HEK293 (cell line): ENCODE measurements around the gene WDR20.

Experiments used
- ATF2 ChIP-seq: fragments of 450-650 bp; formaldehyde crosslinking; IDR thresholded peaks from 2 replicates; pipeline ENCODE4 v1.5.1; 2016; ENCODE audit warnings: missing biosample characterization, missing genetic modification characterization, low read depth
- CTCF ChIP-seq: fragments of 450-650 bp; formaldehyde crosslinking; IDR thresholded peaks from 2 replicates; pipeline ENCODE4 v1.5.1; 2016; ENCODE audit warnings: missing biosample characterization, missing genetic modification characterization
- HOXA7 ChIP-seq: sonication (generic); formaldehyde crosslinking; IDR thresholded peaks from 2 replicates; pipeline ENCODE4 v1.8.1; 2022; ENCODE audit warnings: missing genetic modification reagents, borderline replicate concordance
- KLF1 ChIP-seq: fragments of 450-650 bp; formaldehyde crosslinking; IDR thresholded peaks from 2 replicates; pipeline ENCODE4 v1.5.1; 2016; ENCODE audit warnings: missing biosample characterization, missing genetic modification characterization
- PBX3 ChIP-seq: sonication (generic); formaldehyde crosslinking; IDR thresholded peaks from 2 replicates; pipeline ENCODE4 v1.8.1; 2022; ENCODE audit warnings: mild to moderate bottlenecking, moderate library complexity, missing genetic modification reagents
- ZNF239 ChIP-seq: fragments of 450-650 bp; formaldehyde crosslinking; IDR thresholded peaks from 2 replicates; pipeline ENCODE4 v1.5.1; 2016; ENCODE audit warnings: missing biosample characterization, missing genetic modification characterization
- ZNF664 ChIP-seq: fragments of 450-650 bp; formaldehyde crosslinking; IDR thresholded peaks from 2 replicates; pipeline ENCODE4 v1.5.1; 2016; ENCODE audit warnings: missing biosample characterization, missing genetic modification characterization
- ZSCAN30 ChIP-seq: fragments of 450-650 bp; IDR thresholded peaks from 2 replicates; pipeline ENCODE4 v1.5.1; 2018; ENCODE audit warnings: missing biosample characterization, mild to moderate bottlenecking, missing genetic modification characterization, moderate library complexity
- ZSCAN4 ChIP-seq: fragments of 450-650 bp; formaldehyde crosslinking; IDR thresholded peaks from 2 replicates; pipeline ENCODE4 v1.5.1; 2017; ENCODE audit warnings: missing biosample characterization, missing genetic modification characterization

GRCh38 chr14:102146423-102146822 lies 6.7 kb downstream of the WDR20 start:
- TF ChIP-seq ZSCAN30 (tag by site-specific recombination) (no peak), ZSCAN4 (no peak), ATF2 (tag by site-specific recombination) (no peak), CTCF (no peak), ZNF664 (tag by site-specific recombination) (no peak), HOXA7 (CRISPR knock-in tag) (no peak), KLF1 (no peak), PBX3 (CRISPR knock-in tag) (no peak), ZNF239 (tag by site-specific recombination) (no peak)
